Transverse colon (tissue), 4 donors: ENCODE data around the gene SMIM12.

ENCODE experiments used
- POLR2AphosphoS5 ChIP-seq, 3 donors: sonication (generic); formaldehyde crosslinking; IDR thresholded peaks; one replicate each; pipeline ENCODE4 v1.6.1; 2016; ENCODE audit warnings: antibody characterized with exemption in 3 of 3
- TF ChIP-seq, protein P1 (sequence below), 5 experiments: fragments of 200-600 bp in 3 of 5; fragments of 450-650 bp in 2 of 5; sonication (generic) in 3 of 5; IDR thresholded peaks; 1 replicate in 2 of 5; 2 replicates in 3 of 5; pipeline ENCODE4 v1.5.1; 2016 to 2017; ENCODE audit warnings: antibody characterized with exemption in 5 of 5, inconsistent platforms in 3 of 5, mild to moderate bottlenecking in 2 of 5, moderate library complexity in 1 of 5

DNA sequence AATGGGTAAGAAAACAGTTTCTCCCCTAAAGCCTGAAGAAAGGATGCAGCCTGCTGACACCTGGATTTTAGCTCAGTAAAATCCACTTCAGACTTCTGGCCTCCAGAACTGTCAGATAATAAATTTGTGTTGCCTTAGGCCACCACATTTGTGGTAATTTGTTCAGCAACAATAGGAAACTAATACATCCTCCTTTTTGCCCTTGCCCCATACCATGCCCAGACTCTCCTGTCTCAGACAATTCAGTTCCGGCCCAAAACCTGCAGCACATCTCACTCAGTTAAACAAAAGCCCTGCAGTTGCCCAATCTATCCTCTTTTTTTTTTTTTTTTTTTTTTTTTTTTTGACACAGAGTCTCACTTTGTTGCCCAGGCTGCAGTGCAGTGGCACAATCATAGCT lies 25.8 kb downstream of the SMIM12 start:
- TF ChIP-seq, protein P1, sequence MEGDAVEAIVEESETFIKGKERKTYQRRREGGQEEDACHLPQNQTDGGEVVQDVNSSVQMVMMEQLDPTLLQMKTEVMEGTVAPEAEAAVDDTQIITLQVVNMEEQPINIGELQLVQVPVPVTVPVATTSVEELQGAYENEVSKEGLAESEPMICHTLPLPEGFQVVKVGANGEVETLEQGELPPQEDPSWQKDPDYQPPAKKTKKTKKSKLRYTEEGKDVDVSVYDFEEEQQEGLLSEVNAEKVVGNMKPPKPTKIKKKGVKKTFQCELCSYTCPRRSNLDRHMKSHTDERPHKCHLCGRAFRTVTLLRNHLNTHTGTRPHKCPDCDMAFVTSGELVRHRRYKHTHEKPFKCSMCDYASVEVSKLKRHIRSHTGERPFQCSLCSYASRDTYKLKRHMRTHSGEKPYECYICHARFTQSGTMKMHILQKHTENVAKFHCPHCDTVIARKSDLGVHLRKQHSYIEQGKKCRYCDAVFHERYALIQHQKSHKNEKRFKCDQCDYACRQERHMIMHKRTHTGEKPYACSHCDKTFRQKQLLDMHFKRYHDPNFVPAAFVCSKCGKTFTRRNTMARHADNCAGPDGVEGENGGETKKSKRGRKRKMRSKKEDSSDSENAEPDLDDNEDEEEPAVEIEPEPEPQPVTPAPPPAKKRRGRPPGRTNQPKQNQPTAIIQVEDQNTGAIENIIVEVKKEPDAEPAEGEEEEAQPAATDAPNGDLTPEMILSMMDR (IDR thresholded peaks at IDR 0.05): no peak
- no peak for TF ChIP-seq POLR2AphosphoS5 (IDR thresholded peaks at IDR 0.05)
